ENCODE measurements around the gene HNRNPUL2. TPM values are rescaled to one million over a fixed set of nuclear protein-coding genes. Genes with fewer than 3 reads are reported as not detected.
A peak's percentile ranks its signal among the peaks of the same experiment; 100 is the strongest.
"Not testable (repeated sequence)": the region's sequence is repeated elsewhere in the genome, so short reads cannot be mapped to it uniquely, and the experiment has no call there.

The HNRNPUL2 gene
- 52.5 and 56.1 TPM in 2 replicates for total RNA-seq
- long read RNA-seq, partial matches to known transcripts = 0 of 1 reads
- long read RNA-seq, other reads (novel, unspliced or antisense) = 1 of 1 reads

DNA sequence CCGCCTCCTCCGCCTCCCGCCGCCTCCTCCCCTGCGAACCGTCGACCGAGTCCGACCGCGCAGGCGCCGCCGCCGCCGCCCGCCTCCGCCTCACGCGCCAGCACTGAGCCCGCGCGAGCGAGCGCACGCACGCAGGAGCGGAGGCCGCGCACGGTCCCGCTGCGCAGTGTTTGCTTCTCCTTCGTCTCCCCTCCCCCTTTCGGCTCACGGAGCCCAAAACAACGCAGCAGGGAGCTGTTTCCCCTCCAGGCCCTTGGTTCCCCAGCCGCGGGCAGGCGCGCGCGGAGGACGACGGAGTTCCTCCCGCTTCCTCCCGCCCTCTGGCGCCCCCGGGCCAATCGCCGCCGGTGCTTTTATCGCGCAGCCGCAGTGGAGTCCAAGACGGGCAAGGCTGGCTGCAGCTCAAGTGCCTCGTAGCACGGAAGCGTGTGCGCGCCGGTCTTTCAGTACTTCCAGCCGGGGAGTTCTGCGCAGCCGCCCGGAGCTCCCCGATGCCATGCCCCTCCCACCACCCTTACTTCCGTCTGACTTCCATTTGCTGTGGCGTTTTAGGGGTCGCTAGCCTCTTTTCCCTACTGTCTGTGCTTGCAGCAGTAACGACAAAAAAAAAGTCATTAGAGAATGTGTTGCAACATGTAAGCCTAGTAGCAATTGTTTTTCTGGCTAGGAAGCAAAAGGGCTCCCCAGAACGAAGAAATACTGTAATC is at the start of gene HNRNPUL2:
Gene HNRNPUL2, minus strand, starts transcription at position 293 of the 707 bp plus-strand sequence. CDS start 301 bp downstream, outside the sequence.
- no peaks in the 10 kb centered on the region for H3K9me3 Mint-ChIP-seq (ENCODE audit: unreplicated experiment)
- H3K27ac Mint-ChIP-seq (ENCODE audit: unreplicated experiment) = peak within 1 kb of the TSS; percentile 99
- peak within 1 kb of the TSS; percentile 88 for H3K4me3 Mint-ChIP-seq (ENCODE audit: unreplicated experiment)
- H3K4me1 Mint-ChIP-seq (ENCODE audit: unreplicated experiment) = peaks cover 47% of the 10 kb centered on the region
- DNase-seq (ENCODE audit: extremely low spot score, unreplicated experiment) = peak; percentile 99
- H3K36me3 Mint-ChIP-seq (ENCODE audit: unreplicated experiment) = peaks cover 20% of the 10 kb centered on the region
- TF ChIP-seq, protein P1, sequence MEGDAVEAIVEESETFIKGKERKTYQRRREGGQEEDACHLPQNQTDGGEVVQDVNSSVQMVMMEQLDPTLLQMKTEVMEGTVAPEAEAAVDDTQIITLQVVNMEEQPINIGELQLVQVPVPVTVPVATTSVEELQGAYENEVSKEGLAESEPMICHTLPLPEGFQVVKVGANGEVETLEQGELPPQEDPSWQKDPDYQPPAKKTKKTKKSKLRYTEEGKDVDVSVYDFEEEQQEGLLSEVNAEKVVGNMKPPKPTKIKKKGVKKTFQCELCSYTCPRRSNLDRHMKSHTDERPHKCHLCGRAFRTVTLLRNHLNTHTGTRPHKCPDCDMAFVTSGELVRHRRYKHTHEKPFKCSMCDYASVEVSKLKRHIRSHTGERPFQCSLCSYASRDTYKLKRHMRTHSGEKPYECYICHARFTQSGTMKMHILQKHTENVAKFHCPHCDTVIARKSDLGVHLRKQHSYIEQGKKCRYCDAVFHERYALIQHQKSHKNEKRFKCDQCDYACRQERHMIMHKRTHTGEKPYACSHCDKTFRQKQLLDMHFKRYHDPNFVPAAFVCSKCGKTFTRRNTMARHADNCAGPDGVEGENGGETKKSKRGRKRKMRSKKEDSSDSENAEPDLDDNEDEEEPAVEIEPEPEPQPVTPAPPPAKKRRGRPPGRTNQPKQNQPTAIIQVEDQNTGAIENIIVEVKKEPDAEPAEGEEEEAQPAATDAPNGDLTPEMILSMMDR (IDR thresholded peaks at IDR 0.05) = no peak
- H3K27me3 Mint-ChIP-seq (ENCODE audit: unreplicated experiment) = no peaks in the 10 kb centered on the region

DNA sequence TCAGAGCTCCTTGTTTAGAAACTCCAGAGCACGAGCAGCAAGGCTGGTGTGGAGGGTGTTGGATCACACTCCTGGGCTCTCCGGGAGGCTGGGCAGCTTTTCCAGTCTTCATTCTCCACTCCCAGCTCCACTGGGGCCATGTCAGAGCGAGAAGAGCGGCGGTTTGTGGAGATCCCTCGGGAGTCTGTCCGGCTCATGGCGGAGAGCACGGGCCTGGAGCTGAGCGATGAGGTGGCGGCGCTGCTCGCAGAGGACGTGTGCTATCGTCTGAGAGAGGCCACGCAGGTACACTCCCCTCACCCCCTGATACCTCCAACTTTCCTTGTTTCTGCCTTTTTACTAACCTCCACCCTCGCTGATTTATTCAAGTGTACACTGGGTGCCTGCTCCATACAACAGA is 48.4 kb upstream of the HNRNPUL2 start:
- no peak for DNase-seq (ENCODE audit: extremely low spot score, unreplicated experiment)
- TF ChIP-seq, protein P1 (IDR thresholded peaks at IDR 0.05) = no peak
- Mint-ChIP-seq H3K36me3 (ENCODE audit: unreplicated experiment) (peaks cover 14% of the 10 kb centered on the region), H3K27me3 (ENCODE audit: unreplicated experiment) (no peaks in the 10 kb centered on the region), H3K4me1 (ENCODE audit: unreplicated experiment) (peaks cover 13% of the 10 kb centered on the region), H3K4me3 (ENCODE audit: unreplicated experiment) (no peak overlapping the region), H3K27ac (ENCODE audit: unreplicated experiment) (no peak overlapping the region), H3K9me3 (ENCODE audit: unreplicated experiment) (no peaks in the 10 kb centered on the region)

DNA sequence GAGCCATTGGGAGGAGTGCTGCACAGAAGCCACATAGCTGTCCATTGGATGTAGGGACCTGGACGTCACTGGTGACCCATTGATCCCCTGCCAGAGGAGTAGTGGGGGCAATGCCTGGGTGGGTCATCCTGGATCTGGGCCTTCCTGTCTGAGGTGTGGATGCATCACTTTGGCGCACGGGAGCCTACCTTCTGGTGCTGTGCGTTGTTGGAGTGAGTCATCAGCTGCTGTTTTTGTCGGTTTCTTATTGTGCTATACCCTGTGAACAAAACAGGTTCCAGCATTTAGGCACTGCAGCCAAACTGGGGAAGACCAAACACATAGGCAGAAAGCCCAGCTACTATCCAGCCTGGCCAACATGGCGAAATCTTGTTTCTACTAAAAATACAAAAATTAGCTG is 47.1 kb upstream of the HNRNPUL2 start:
- H3K9me3 Mint-ChIP-seq (ENCODE audit: unreplicated experiment) = no peaks in the 10 kb centered on the region
- H3K27me3 Mint-ChIP-seq (ENCODE audit: unreplicated experiment) = no peaks in the 10 kb centered on the region
- H3K27ac Mint-ChIP-seq (ENCODE audit: unreplicated experiment) = no peak overlapping the region
- peaks cover 14% of the 10 kb centered on the region for H3K36me3 Mint-ChIP-seq (ENCODE audit: unreplicated experiment)
- H3K4me1 Mint-ChIP-seq (ENCODE audit: unreplicated experiment) = peaks cover 25% of the 10 kb centered on the region
- TF ChIP-seq, protein P1 (IDR thresholded peaks at IDR 0.05) = no peak
- no peak for DNase-seq (ENCODE audit: extremely low spot score, unreplicated experiment)
- no peak overlapping the region for H3K4me3 Mint-ChIP-seq (ENCODE audit: unreplicated experiment)

DNA sequence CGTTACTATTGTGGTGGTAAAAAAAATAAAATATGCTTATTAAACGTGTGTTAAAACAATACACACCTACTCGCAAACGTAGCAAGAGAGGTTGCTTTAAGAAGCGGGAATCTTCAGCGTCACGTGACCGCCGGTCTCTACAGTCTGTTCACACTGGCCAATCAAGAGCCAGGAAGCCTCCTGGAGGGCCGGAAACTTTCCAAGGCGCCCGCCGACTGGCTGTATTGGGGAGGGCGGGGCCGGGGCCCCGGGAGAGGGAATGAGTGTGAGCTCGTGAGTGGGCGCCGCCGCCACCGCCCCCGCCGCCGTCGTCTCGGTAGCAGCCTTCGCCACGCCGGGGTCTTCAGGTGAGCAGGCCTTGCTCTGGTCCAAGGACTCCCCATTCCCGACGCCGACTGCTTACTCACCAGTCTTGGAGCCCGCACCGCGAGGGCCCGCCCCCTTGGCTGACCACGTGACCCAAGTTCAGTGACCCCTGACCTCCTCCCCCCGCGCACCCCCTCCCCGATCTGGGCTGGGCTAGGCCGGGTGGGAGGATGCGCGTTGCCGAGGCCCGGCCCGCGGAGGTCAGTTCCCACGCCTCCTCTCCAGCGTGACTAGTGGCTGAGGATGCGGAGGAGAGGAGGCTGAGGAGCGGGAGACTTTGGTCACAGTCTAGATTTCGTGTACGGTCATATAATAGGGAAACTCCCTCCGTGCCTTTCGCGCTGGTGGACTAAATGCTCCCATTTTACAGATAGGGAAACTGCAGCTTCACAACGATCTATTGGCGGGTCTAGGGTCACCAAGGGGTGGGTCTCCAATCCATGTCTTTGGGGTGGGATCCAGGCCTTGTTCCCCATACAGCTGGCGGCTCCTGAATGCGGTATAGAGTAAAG is 44.1 kb upstream of the HNRNPUL2 start, which contains the start of gene TAF6L:
Gene TAF6L, plus strand, starts transcription at position 253 of the 878 bp plus-strand sequence. CDS start 4,388 bp downstream, outside the sequence.
- DNase-seq (ENCODE audit: extremely low spot score, unreplicated experiment) = peak; percentile 97
- Mint-ChIP-seq H3K4me1 (ENCODE audit: unreplicated experiment) (peaks cover 25% of the 10 kb centered on the region), H3K36me3 (ENCODE audit: unreplicated experiment) (peaks cover 5% of the 10 kb centered on the region), H3K27me3 (ENCODE audit: unreplicated experiment) (no peaks in the 10 kb centered on the region), H3K4me3 (ENCODE audit: unreplicated experiment) (peak within 1 kb of the TSS; percentile 90), H3K27ac (ENCODE audit: unreplicated experiment) (peak within 1 kb of the TSS; percentile 97), H3K9me3 (ENCODE audit: unreplicated experiment) (no peaks in the 10 kb centered on the region)
- TF ChIP-seq, protein P1 (IDR thresholded peaks at IDR 0.05) = no peak

DNA sequence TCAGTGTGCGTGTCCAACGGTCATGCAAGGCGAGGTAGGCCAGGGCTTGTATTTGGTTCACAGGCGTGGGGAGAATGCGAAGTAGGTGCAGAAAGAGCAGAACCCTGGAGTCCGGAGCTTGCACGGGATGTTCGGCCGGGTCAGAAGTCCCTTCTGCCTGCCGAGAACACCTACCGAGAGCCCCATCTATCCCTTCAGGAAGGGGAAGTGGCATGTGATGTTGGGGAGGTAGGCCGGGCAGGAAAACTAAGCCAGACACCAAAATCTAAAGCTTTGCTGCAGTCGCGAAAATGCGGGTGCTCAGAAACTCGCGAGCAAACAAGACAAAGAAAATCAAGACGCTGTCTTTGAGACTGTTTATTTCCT is 43.5 kb upstream of the HNRNPUL2 start:
- H3K27ac Mint-ChIP-seq (ENCODE audit: unreplicated experiment) = peak overlapping the region; percentile 97
- peaks cover 25% of the 10 kb centered on the region for H3K4me1 Mint-ChIP-seq (ENCODE audit: unreplicated experiment)
- H3K27me3 Mint-ChIP-seq (ENCODE audit: unreplicated experiment) = no peaks in the 10 kb centered on the region
- peaks cover 8% of the 10 kb centered on the region for H3K36me3 Mint-ChIP-seq (ENCODE audit: unreplicated experiment)
- TF ChIP-seq, protein P1 (IDR thresholded peaks at IDR 0.05) = no peak
- H3K9me3 Mint-ChIP-seq (ENCODE audit: unreplicated experiment) = no peaks in the 10 kb centered on the region
- no peak for DNase-seq (ENCODE audit: extremely low spot score, unreplicated experiment)
- peak overlapping the region; percentile 90 for H3K4me3 Mint-ChIP-seq (ENCODE audit: unreplicated experiment)

DNA sequence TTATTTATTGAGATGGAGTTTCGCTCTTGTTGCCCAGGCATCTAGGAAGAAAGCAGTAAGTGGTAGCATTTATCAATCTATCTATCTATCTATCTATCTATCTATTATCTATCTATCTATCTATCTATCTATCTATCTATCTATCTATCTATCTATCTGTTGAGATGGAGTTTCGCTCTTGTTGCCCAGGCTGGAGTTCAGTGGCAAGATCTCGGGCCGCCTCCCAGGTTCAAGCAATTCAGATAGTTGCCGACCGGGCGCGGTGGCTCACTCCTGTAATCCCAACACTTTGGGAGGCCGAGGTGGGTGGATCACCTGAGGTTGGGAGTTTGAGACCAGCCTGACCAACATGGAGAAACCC is 33.6 kb upstream of the HNRNPUL2 start:
- H3K36me3 Mint-ChIP-seq (ENCODE audit: unreplicated experiment); DNase-seq (ENCODE audit: extremely low spot score, unreplicated experiment); H3K27me3 Mint-ChIP-seq (ENCODE audit: unreplicated experiment); H3K9me3 Mint-ChIP-seq (ENCODE audit: unreplicated experiment): not testable (repeated sequence)
- peak overlapping the region; percentile 94 for H3K4me3 Mint-ChIP-seq (ENCODE audit: unreplicated experiment)
- H3K4me1 Mint-ChIP-seq (ENCODE audit: unreplicated experiment) = peaks cover 17% of the 10 kb centered on the region
- H3K27ac Mint-ChIP-seq (ENCODE audit: unreplicated experiment) = peak overlapping the region; percentile 90

Data from osteocyte (in vitro differentiated cells).